ENCODE measurements around the gene PCBP3.

The PCBP3 gene

GRCh38 chr21:45897191-45898027 lies 253.9 kb downstream of the PCBP3 start:
- no peak for DNase-seq
- intact Hi-C loops (cut with DNase I), result no loop called here

GRCh38 chr21:45898028-45898350 lies 254.5 kb downstream of the PCBP3 start:
- DNase-seq, result no peak
- intact Hi-C loops (cut with DNase I), result no loop called here

GRCh38 chr21:45898781-45899180 lies 255.3 kb downstream of the PCBP3 start:
- intact Hi-C loops (cut with DNase I), result no loop called here
- no peak for DNase-seq

GRCh38 chr21:45899317-45900033 lies 255.9 kb downstream of the PCBP3 start:
- no peak for DNase-seq
- intact Hi-C loops (cut with DNase I), result no loop called here

GRCh38 chr21:45900034-45900868 lies 256.7 kb downstream of the PCBP3 start:
- intact Hi-C loops (cut with DNase I), result no loop called here
- no peak for DNase-seq

- no peak for DNase-seq
- intact Hi-C loops (cut with DNase I), result no loop called here
Measured at GRCh38 chr21:45901061-45901690, 257.7 kb downstream of the PCBP3 start.

- intact Hi-C loops (cut with DNase I), result no loop called here
- peak in 1 of 42 donors; percentile 11 for DNase-seq
Measured at GRCh38 chr21:45902292-45902995, 258.9 kb downstream of the PCBP3 start.

GRCh38 chr21:45905196-45905595 lies 261.7 kb downstream of the PCBP3 start:
- no peak for DNase-seq
- intact Hi-C loops (cut with DNase I), result no loop called here

GRCh38 chr21:45906196-45906805 lies 262.8 kb downstream of the PCBP3 start:
- DNase-seq, result no peak
- intact Hi-C loops (cut with DNase I), result no loop called here

- intact Hi-C loops (cut with DNase I), result no loop called here
- DNase-seq, result no peak
Measured at GRCh38 chr21:45906859-45907258, 263.3 kb downstream of the PCBP3 start.

GRCh38 chr21:45908536-45909237 lies 265.2 kb downstream of the PCBP3 start:
- intact Hi-C loops (cut with DNase I), result no loop called here
- no peak for DNase-seq

- intact Hi-C loops (cut with DNase I), result no loop called here
- DNase-seq, result no peak
Measured at GRCh38 chr21:45909238-45909988, 265.9 kb downstream of the PCBP3 start.

- no peak for DNase-seq
- intact Hi-C loops (cut with DNase I), result no loop called here
Measured at GRCh38 chr21:45910155-45910547, 266.6 kb downstream of the PCBP3 start.

GRCh38 chr21:45910548-45911221 lies 267.2 kb downstream of the PCBP3 start:
- DNase-seq, result peak in 34 of 42 donors; percentile 8 to 68 (median 49)
- intact Hi-C loops (cut with DNase I), result no loop called here

GRCh38 chr21:45911806-45912325 lies 268.3 kb downstream of the PCBP3 start:
- intact Hi-C loops (cut with DNase I), result no loop called here
- DNase-seq, result no peak

Data from head of caudate nucleus (tissue), 42 donors.